NT2/D1 (cell line): Measurements from ENCODE around the gene FLRT3.
A peak's percentile ranks its signal among the peaks of the same experiment; 100 is the strongest.

Experiments
- DNase-seq: peaks from one replicate; pipeline ENCODE4 v3.0.0-alpha.2; 2011; ENCODE audit warnings: low read depth, low spot score
- H3K27me3 ChIP-seq: 2 replicates; pipeline ENCODE4 v1.6.0; 2011; ENCODE audit warnings: mild to moderate bottlenecking; ENCODE audit not compliant: insufficient read length, insufficient read depth
- H3K36me3 ChIP-seq: 2 replicates; pipeline ENCODE4 v1.6.1; 2011; ENCODE audit warnings: mild to moderate bottlenecking, low read length, mixed read lengths; ENCODE audit not compliant: insufficient read depth, insufficient read length
- H3K4me1 ChIP-seq: 2 replicates; pipeline ENCODE4 v1.5.1; 2011; ENCODE audit not compliant: insufficient read depth, insufficient read length
- H3K4me3 ChIP-seq: 2 replicates; pipeline ENCODE4 v1.5.1; 2011; ENCODE audit warnings: low read depth; ENCODE audit not compliant: insufficient read length
- H3K9ac ChIP-seq: 2 replicates; pipeline ENCODE4 v1.6.0; 2011; ENCODE audit warnings: low read depth; ENCODE audit not compliant: insufficient read length
- H3K9me3 ChIP-seq: 2 replicates; pipeline ENCODE4 v1.5.1; 2011; ENCODE audit warnings: mild to moderate bottlenecking, low read length; ENCODE audit not compliant: insufficient read depth
- SUZ12 ChIP-seq: IDR thresholded peaks from 2 replicates; pipeline ENCODE4 v1.6.1; 2011; ENCODE audit not compliant: insufficient read length, insufficient read depth; ENCODE audit errors: extremely low read depth
- YY1 ChIP-seq: IDR thresholded peaks from 2 replicates; pipeline ENCODE4 v1.6.1; 2011; ENCODE audit not compliant: insufficient read length, insufficient read depth
- ZNF274 ChIP-seq: IDR thresholded peaks from 2 replicates; pipeline ENCODE4 v1.6.1; 2011; ENCODE audit warnings: mild to moderate bottlenecking, low read depth, low read length

Gene FLRT3

DNA sequence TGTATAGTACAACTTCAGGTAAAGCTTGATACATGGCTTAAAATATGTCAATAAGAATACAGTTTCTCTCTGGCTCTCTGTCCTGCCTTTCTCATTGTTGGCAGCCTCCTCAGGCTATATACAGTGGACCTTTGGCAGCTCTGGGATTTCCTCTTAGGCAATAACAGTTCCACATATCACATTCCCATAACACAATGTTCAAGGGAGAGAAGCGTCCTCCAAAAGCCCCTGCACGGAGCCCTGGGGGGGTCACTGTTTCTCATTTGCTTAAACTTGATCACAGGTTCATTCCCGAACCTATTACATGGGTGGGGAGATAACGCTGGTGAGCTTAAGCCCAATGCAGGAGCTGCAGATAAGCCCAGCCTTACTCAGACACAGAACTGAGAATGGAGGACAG, 4.4 kb upstream of the FLRT3 start:
- Histone ChIP-seq H3K27me3 (no peaks in the 10 kb centered on the region), H3K9ac (no peak overlapping the region), H3K4me1 (no peaks in the 10 kb centered on the region), H3K9me3 (no peaks in the 10 kb centered on the region), H3K4me3 (no peak overlapping the region), H3K36me3 (no peaks in the 10 kb centered on the region)
- DNase-seq = no peak
- TF ChIP-seq SUZ12 (no peak), ZNF274 (no peak), YY1 (no peak)

- no peaks in the 10 kb centered on the region for H3K27me3 ChIP-seq
- DNase-seq = no peak
- H3K9ac ChIP-seq = peak overlapping the region; percentile 83
- H3K4me1 ChIP-seq = no peaks in the 10 kb centered on the region
- no peaks in the 10 kb centered on the region for H3K36me3 ChIP-seq
- no peak for TF ChIP-seq ZNF274
- no peak for TF ChIP-seq YY1
- TF ChIP-seq SUZ12 = no peak
- H3K4me3 ChIP-seq = peak overlapping the region; percentile 59
- no peaks in the 10 kb centered on the region for H3K9me3 ChIP-seq
These were observed 726 bp downstream of the FLRT3 start for GRCh38 chr20:14336686-14337085.

DNA sequence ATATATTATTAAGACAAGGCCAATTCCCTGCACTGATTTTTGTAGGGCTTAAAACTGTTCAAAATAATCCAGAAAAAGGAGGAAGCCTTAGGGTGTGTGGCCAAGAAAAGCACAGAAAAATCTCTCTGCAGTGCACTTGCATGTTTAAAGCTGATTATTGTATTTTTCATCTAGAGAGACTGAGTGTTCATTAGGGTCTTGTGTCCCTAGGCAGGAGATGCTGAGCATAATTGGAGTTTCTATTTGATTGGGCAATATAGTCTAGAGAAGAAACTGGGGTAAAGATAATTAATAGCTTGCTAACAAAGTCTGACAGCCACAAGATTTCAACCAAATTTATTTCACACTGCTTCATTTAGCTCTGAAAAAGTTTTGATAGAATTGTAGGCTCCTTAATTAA, 2.4 kb downstream of the FLRT3 start:
- DNase-seq = no peak
- Histone ChIP-seq H3K27me3 (no peaks in the 10 kb centered on the region), H3K9me3 (no peaks in the 10 kb centered on the region), H3K4me3 (no peak overlapping the region), H3K36me3 (peaks cover 2% of the 10 kb centered on the region), H3K9ac (peak overlapping the region; percentile 21), H3K4me1 (no peaks in the 10 kb centered on the region)
- TF ChIP-seq ZNF274 = no peak
- no peak for TF ChIP-seq SUZ12
- no peak for TF ChIP-seq YY1

DNA sequence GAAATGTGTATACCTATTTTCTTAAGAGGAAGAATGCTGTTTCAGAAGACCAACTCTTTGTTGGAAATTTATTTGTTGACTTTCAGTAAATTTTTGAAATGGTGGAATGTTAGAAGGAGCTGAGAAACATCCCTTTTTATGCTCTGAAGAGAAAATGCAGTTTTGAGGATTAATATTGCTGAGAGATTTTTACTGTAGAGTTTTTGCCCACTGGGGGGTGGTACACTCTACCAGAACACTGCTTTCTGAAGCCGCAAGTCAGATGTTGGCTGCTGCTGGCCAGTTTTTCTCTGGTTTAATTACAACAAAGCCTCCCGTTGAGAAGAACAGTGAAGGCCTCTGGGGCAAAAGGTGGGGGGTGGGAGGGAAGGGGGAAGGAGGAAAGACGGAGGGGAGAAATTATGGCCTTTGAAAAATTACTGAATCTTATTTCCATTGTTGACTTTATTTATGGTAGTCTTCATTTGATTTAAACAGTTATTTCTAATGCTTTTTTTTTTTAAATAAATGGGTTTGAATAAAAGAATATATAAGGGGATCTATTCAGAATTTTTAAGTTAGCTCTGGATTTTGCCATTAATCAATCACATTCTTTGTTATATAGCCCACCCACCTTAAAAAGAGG, 3.0 kb downstream of the FLRT3 start:
- peak; percentile 30 for DNase-seq
- Histone ChIP-seq H3K9me3 (no peaks in the 10 kb centered on the region), H3K27me3 (no peaks in the 10 kb centered on the region), H3K4me1 (no peaks in the 10 kb centered on the region), H3K36me3 (peaks cover 2% of the 10 kb centered on the region), H3K4me3 (no peak overlapping the region), H3K9ac (peak overlapping the region; percentile 21)
- TF ChIP-seq YY1 (no peak), ZNF274 (no peak), SUZ12 (no peak)

DNA sequence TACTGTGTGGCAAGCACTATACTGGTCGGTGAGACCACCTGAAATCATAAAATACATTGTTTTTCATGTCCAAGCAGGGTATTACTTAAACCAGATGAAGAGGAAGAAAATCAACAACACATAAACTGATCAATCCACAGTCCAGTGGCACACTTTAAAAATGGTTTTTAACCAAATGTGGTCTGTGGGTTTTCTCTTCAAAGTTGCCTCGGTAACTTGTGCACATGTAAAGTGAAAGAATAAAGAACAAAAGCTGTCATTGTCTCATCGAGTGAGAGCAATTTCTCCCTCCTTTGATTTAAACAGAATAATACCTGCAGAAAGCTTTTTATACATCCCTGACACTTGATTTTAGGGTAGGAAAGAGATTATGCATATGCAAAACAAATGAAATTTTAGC, 3.7 kb downstream of the FLRT3 start:
- H3K27me3 ChIP-seq = no peaks in the 10 kb centered on the region
- H3K4me1 ChIP-seq = no peaks in the 10 kb centered on the region
- no peaks in the 10 kb centered on the region for H3K9me3 ChIP-seq
- H3K36me3 ChIP-seq = peaks cover 4% of the 10 kb centered on the region
- H3K4me3 ChIP-seq = no peak overlapping the region
- TF ChIP-seq YY1 (no peak), ZNF274 (no peak), SUZ12 (no peak)
- no peak overlapping the region for H3K9ac ChIP-seq
- no peak for DNase-seq

DNA sequence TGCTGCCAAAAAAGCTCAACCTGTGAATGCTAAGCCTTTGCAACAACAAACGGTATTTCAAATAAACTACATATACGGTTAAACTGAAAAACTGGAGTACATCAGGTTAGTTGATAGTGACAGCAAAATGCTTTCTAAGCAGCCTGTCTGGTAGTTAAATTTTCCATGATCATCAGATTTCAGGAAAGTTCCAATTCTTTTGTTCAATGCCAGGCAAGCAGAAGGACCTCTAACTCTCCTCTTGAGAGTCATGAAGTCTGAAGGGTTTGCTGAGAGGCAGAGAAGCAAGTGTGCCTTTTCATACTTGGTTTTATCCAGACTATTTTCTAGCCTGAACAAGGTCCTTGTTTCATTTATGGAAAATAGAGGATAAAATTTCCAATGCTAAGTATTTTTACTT, 4.5 kb downstream of the FLRT3 start:
- Histone ChIP-seq H3K27me3 (no peaks in the 10 kb centered on the region), H3K9ac (no peak overlapping the region), H3K9me3 (no peaks in the 10 kb centered on the region), H3K36me3 (peaks cover 7% of the 10 kb centered on the region), H3K4me3 (no peak overlapping the region), H3K4me1 (no peaks in the 10 kb centered on the region)
- no peak for DNase-seq
- TF ChIP-seq YY1 = no peak
- no peak for TF ChIP-seq SUZ12
- TF ChIP-seq ZNF274 = no peak

DNA sequence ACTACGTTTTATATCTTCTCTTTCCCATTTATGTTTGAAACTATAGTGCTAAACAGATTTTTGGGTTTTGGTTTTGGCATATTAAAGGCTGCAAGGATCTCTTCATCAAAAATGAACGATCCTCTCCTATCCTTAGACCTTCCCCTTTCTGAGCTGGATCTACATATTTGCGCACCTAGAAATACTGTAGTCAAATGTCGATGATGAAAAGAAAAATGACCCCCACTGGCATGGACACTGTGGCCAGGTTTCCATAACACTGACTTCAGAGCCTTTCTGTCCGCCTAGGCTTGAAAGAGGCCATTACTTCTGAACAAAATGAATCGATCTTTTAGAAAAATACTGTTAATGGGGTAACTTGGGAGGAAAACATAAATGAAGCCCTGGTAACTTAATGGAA, 5.8 kb downstream of the FLRT3 start:
- Histone ChIP-seq H3K9ac (no peak overlapping the region), H3K9me3 (no peaks in the 10 kb centered on the region), H3K36me3 (peaks cover 15% of the 10 kb centered on the region), H3K4me3 (no peak overlapping the region), H3K27me3 (no peaks in the 10 kb centered on the region), H3K4me1 (no peaks in the 10 kb centered on the region)
- TF ChIP-seq YY1 = no peak
- no peak for TF ChIP-seq ZNF274
- no peak for TF ChIP-seq SUZ12
- no peak for DNase-seq

DNA sequence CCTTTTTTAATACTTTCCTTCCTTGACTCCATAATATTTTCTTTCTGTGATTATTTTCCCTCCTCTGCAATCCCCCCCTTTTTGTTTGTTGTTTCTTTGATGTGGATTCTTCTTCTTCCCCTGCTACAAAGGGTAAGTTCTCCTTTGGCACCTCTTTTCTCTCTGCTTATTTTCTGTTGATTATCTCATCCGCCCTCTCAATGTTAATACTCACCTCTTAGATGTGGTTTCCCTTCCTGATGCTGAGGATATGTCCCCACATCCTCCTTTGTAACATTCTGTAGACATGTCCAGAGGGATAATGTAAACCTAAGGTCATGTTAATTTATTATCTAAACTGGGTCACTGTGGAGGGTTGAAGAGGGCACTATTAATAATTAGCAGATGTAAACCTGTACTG, 17.7 kb downstream of the FLRT3 start:
- TF ChIP-seq SUZ12 (no peak), YY1 (no peak), ZNF274 (no peak)
- H3K4me1 ChIP-seq = no peaks in the 10 kb centered on the region
- H3K9me3 ChIP-seq = no peaks in the 10 kb centered on the region
- no peak overlapping the region for H3K4me3 ChIP-seq
- no peak overlapping the region for H3K9ac ChIP-seq
- H3K36me3 ChIP-seq = no peaks in the 10 kb centered on the region
- no peak for DNase-seq
- no peaks in the 10 kb centered on the region for H3K27me3 ChIP-seq
